Activated B cell treated with CpG ODN at 0.5 μM for 24 hours (primary cell): ENCODE results near the gene PODNL1. TPM values are rescaled to one million over a fixed set of nuclear protein-coding genes. Genes with fewer than 3 reads are reported as not detected.

Experiments
- ATAC-seq: fragments of 200-7000 bp; cut with Tn5 transposase; one replicate; pipeline ENCODE4 v1.10.0; 2021; ENCODE audit warnings: low read depth, mild to moderate bottlenecking, moderate library complexity
- CTCF ChIA-PET: fragments of 350-600 bp; sonication (Branson Sonifier 250); formaldehyde crosslinking; loops from one replicate; lab custom pipeline; 2021; ENCODE audit warnings: antibody characterized with exemption; lab: Charles Lee
- POLR2A ChIA-PET: fragments of 350-600 bp; sonication (Branson Sonifier 250); formaldehyde crosslinking; loops from one replicate; lab custom pipeline; 2021; ENCODE audit warnings: antibody characterized with exemption; lab: Charles Lee
- DNase-seq: peaks from one replicate; pipeline ENCODE4 v3.0.0; 2022
- H3K27ac Mint-ChIP-seq: one replicate; pipeline ENCODE4 v1.8.0; 2020; ENCODE audit warnings: mixed read lengths
- H3K27me3 Mint-ChIP-seq: one replicate; pipeline ENCODE4 v1.8.0; 2021; ENCODE audit warnings: mixed read lengths
- H3K36me3 Mint-ChIP-seq: one replicate; pipeline ENCODE4 v1.8.0; 2021; ENCODE audit warnings: low read depth, mixed read lengths
- H3K4me1 Mint-ChIP-seq: one replicate; pipeline ENCODE4 v1.8.0; 2021; ENCODE audit warnings: mixed read lengths
- H3K4me3 Mint-ChIP-seq: one replicate; pipeline ENCODE4 v1.8.0; 2020; ENCODE audit warnings: mild to moderate bottlenecking, mixed read lengths
- H3K9me3 Mint-ChIP-seq: one replicate; pipeline ENCODE4 v1.8.0; 2020; ENCODE audit warnings: mixed read lengths
- CTCF ChIP-seq: fragments of 200-600 bp; IDR thresholded peaks from one replicate; pipeline ENCODE4 v1.8.0; 2022; ENCODE audit warnings: antibody characterized with exemption, mild to moderate bottlenecking
- intact Hi-C: fragments of 100-400 bp; cut with micrococcal nuclease; formaldehyde crosslinking; loops from one replicate; pipeline ENCODE4 v1.15.1; 2024
- total RNA-seq: library from RNA; stranded (reverse); gene quantifications from 2 replicates; pipeline ENCODE4 v1.2.3, GENCODE V29; 2022

The PODNL1 gene
- total RNA-seq, 1 donor from 2014 or later: not detected

- H3K36me3 Mint-ChIP-seq: peaks cover 5% of the 10 kb centered on the region
- H3K4me3 Mint-ChIP-seq: no peak overlapping the region
- peaks cover 74% of the 10 kb centered on the region for H3K4me1 Mint-ChIP-seq
- peak overlapping the region; percentile 35 for H3K27ac Mint-ChIP-seq
- POLR2A ChIA-PET: interaction anchor here (1.2 to 4.7 kb wide), 4 partner anchors 22 to 50 kb away, joined by 3 to 29 read pairs (median 7); partner anchors contain the start of genes DCAF15, IL27RA and RFX1
- intact Hi-C loops: no loop called here
- no peaks in the 10 kb centered on the region for H3K9me3 Mint-ChIP-seq
- H3K27me3 Mint-ChIP-seq: no peaks in the 10 kb centered on the region
- no peak for DNase-seq
- no peak for TF ChIP-seq CTCF
- no peak for ATAC-seq
- CTCF ChIA-PET: interaction anchor here (1.2 to 1.4 kb wide), 2 partner anchors 23 to 50 kb away, joined by 3 to 4 read pairs; partner anchors contain the start of gene IL27RA
Measured at GRCh38 chr19:13981988-13982501, 43.8 kb upstream of the PODNL1 start.

GRCh38 chr19:13981467-13981866 is 43.2 kb upstream of the PODNL1 start:
- H3K9me3 Mint-ChIP-seq: no peaks in the 10 kb centered on the region

GRCh38 chr19:13981021-13981420 is 42.8 kb upstream of the PODNL1 start:
- Mint-ChIP-seq H3K9me3 (no peaks in the 10 kb centered on the region), H3K36me3 (peaks cover 9% of the 10 kb centered on the region), H3K27me3 (no peaks in the 10 kb centered on the region), H3K27ac (no peak overlapping the region), H3K4me3 (no peak overlapping the region), H3K4me1 (peaks cover 64% of the 10 kb centered on the region)
- ATAC-seq (no peak), DNase-seq (no peak)
- POLR2A ChIA-PET: interaction anchor here (0.6 to 4.7 kb wide), 4 partner anchors 23 to 87 kb away, joined by 7 to 29 read pairs (median 8); partner anchors contain the start of genes IL27RA and RFX1
- CTCF ChIA-PET: interaction anchor here (1.2 to 1.4 kb wide), 2 partner anchors 24 to 51 kb away, joined by 3 to 4 read pairs; partner anchors contain the start of gene IL27RA
- TF ChIP-seq CTCF: no peak
- intact Hi-C loops: no loop called here

More at GRCh38 chr19:13981467-13981866, 43.2 kb upstream of the PODNL1 start:
- POLR2A ChIA-PET: interaction anchor here (1.2 to 4.7 kb wide), 3 partner anchors 22 to 50 kb away, joined by 7 to 29 read pairs (median 7); partner anchors contain the start of genes IL27RA and RFX1
- no peak for TF ChIP-seq CTCF
- CTCF ChIA-PET: interaction anchor here (1.2 to 1.4 kb wide), 2 partner anchors 23 to 50 kb away, joined by 3 to 4 read pairs; partner anchors contain the start of gene IL27RA
- Mint-ChIP-seq H3K4me3 (no peak overlapping the region), H3K36me3 (peaks cover 6% of the 10 kb centered on the region), H3K4me1 (peaks cover 68% of the 10 kb centered on the region), H3K27me3 (no peaks in the 10 kb centered on the region), H3K27ac (peak overlapping the region; percentile 35)
- intact Hi-C loops: no loop called here
- no peak for ATAC-seq
- no peak for DNase-seq

- peaks cover 57% of the 10 kb centered on the region for H3K4me1 Mint-ChIP-seq
- ATAC-seq (no peak), DNase-seq (no peak)
- H3K9me3 Mint-ChIP-seq: no peaks in the 10 kb centered on the region
- no peak overlapping the region for H3K27ac Mint-ChIP-seq
- no peak for TF ChIP-seq CTCF
- intact Hi-C loops: no loop called here
- H3K27me3 Mint-ChIP-seq: no peaks in the 10 kb centered on the region
- ChIA-PET POLR2A (interaction anchor here (1.9 to 4.7 kb wide), 2 partner anchors 23 to 51 kb away, joined by 7 to 29 read pairs; partner anchors contain the start of gene IL27RA), CTCF (no interaction called here)
- H3K4me3 Mint-ChIP-seq: no peak overlapping the region
- H3K36me3 Mint-ChIP-seq: peaks cover 14% of the 10 kb centered on the region
Measured at GRCh38 chr19:13980340-13980739, 42.1 kb upstream of the PODNL1 start.

- no peaks in the 10 kb centered on the region for H3K27me3 Mint-ChIP-seq
- peaks cover 14% of the 10 kb centered on the region for H3K36me3 Mint-ChIP-seq
- intact Hi-C loops: no loop called here
- no peaks in the 10 kb centered on the region for H3K9me3 Mint-ChIP-seq
- peaks cover 50% of the 10 kb centered on the region for H3K4me1 Mint-ChIP-seq
- no peak overlapping the region for H3K27ac Mint-ChIP-seq
- ATAC-seq: no peak
- no peak overlapping the region for H3K4me3 Mint-ChIP-seq
- no peak for DNase-seq
- TF ChIP-seq CTCF: no peak
- POLR2A ChIA-PET: interaction anchor here (2.0 to 4.7 kb wide), 3 partner anchors 24 to 52 kb away, joined by 10 to 29 read pairs (median 22); partner anchors contain the start of genes DCAF15 and IL27RA
- CTCF ChIA-PET: interaction anchor here (1.4 kb wide), 1 partner anchor 18 kb away, joined by 3 read pairs; no protein-coding TSS in a partner anchor
Measured at GRCh38 chr19:13979686-13980085, 41.5 kb upstream of the PODNL1 start.
